RWPE1 (cell line): ENCODE results near the gene CDKL1.

ENCODE experiments used
- CTCF ChIA-PET: fragments of 350-600 bp; sonication (Branson Sonifier 250); formaldehyde crosslinking; extraction: SDS; loops from one replicate; lab custom pipeline; 2021; lab: Yijun Ruan, JAX
- POLR2A ChIA-PET: fragments of 400-600 bp; formaldehyde crosslinking; extraction: SDS; loops from one replicate; lab custom pipeline; 2020; ENCODE audit warnings: antibody characterized with exemption; ENCODE audit not compliant: low non-redundant PET; lab: Yijun Ruan, JAX
- DNase-seq: peaks from one replicate; pipeline ENCODE4 v3.0.0; 2012; ENCODE audit warnings: low spot score
- H3K27ac ChIP-seq: fragments of 450-650 bp; 2 replicates; pipeline ENCODE4 v1.5.1; 2017
- TF ChIP-seq, protein P1 (sequence below): fragments of 450-650 bp; conservative IDR thresholded peaks from 2 replicates; pipeline ENCODE4 v1.5.1; 2017; ENCODE audit warnings: low read depth, mild to moderate bottlenecking

Gene CDKL1

DNA sequence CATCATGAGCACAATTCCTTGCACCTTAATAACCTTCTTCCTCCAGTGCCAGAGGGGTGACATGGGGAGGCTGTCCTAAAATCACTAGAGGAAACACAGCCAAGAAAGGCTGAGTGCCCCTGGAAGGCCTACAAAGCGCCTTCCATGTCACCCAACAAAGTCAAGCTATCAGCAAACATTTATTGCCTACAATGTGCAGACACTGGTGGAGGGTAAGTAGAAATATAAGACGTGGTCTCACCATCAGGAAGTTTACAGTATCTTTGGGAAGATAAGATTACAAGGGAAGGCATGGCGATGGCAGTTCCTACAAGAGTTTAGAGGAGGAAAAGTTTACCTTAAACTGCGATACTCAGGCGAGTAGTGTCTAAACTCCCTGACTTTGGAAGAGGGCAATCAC, 56.6 kb downstream of the CDKL1 start:
- H3K27ac ChIP-seq = no peak overlapping the region
- DNase-seq = no peak
- TF ChIP-seq, protein P1, sequence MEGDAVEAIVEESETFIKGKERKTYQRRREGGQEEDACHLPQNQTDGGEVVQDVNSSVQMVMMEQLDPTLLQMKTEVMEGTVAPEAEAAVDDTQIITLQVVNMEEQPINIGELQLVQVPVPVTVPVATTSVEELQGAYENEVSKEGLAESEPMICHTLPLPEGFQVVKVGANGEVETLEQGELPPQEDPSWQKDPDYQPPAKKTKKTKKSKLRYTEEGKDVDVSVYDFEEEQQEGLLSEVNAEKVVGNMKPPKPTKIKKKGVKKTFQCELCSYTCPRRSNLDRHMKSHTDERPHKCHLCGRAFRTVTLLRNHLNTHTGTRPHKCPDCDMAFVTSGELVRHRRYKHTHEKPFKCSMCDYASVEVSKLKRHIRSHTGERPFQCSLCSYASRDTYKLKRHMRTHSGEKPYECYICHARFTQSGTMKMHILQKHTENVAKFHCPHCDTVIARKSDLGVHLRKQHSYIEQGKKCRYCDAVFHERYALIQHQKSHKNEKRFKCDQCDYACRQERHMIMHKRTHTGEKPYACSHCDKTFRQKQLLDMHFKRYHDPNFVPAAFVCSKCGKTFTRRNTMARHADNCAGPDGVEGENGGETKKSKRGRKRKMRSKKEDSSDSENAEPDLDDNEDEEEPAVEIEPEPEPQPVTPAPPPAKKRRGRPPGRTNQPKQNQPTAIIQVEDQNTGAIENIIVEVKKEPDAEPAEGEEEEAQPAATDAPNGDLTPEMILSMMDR = no peak
- CTCF ChIA-PET = no interaction called here
- POLR2A ChIA-PET = no interaction called here

DNA sequence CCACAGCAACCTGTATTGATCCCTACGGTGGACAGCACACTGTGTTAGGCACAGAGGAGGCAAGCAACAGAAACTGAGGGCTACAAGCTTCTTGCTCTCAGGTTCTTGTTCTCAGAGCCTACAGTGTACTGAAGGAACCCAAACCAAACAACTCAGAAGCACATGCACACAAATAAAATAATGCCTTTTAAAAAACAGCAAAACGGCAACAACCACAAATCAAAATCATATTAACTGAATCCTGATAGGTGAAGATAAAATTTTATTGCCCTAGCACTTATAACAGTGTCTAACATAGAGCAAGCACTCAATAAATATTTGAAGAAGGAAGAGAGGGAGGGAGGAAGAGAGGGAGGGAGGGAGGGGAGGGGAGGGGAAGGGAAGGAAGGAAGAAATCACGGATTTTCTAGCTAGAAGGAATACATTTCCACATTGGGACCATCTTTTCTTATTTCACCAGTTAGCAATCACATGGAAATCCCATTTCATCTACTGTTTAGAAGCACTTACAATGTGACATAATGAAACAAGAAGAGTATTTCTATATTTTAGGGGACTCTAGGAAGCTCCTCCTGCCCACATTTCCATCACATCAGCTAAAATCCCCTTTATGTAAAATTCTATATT, 57.4 kb downstream of the CDKL1 start:
- TF ChIP-seq, protein P1 = no peak
- no peak overlapping the region for H3K27ac ChIP-seq
- POLR2A ChIA-PET = no interaction called here
- DNase-seq = no peak
- CTCF ChIA-PET = no interaction called here

DNA sequence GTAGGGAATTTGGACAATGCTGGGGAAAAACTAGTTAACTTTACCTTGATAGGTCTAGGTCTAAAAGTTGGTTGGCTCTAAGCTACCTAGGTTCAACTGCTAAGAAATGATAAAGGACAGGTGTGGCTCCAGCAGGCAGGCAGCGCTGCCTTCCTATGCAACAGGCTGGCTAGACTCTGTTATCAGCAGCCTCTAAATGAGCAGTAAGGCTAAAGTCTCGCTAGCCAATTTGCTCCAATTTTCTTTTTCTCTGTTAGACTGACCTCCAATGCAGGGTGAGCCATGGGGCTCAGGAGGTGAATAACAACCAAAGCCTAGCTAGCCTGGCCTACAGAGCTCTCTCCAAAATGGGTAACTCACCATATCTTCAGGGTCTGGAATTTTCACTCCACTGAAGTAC, 58.1 kb downstream of the CDKL1 start:
- TF ChIP-seq, protein P1 = no peak
- ChIA-PET POLR2A (no interaction called here), CTCF (no interaction called here)
- H3K27ac ChIP-seq = no peak overlapping the region
- DNase-seq = no peak

DNA sequence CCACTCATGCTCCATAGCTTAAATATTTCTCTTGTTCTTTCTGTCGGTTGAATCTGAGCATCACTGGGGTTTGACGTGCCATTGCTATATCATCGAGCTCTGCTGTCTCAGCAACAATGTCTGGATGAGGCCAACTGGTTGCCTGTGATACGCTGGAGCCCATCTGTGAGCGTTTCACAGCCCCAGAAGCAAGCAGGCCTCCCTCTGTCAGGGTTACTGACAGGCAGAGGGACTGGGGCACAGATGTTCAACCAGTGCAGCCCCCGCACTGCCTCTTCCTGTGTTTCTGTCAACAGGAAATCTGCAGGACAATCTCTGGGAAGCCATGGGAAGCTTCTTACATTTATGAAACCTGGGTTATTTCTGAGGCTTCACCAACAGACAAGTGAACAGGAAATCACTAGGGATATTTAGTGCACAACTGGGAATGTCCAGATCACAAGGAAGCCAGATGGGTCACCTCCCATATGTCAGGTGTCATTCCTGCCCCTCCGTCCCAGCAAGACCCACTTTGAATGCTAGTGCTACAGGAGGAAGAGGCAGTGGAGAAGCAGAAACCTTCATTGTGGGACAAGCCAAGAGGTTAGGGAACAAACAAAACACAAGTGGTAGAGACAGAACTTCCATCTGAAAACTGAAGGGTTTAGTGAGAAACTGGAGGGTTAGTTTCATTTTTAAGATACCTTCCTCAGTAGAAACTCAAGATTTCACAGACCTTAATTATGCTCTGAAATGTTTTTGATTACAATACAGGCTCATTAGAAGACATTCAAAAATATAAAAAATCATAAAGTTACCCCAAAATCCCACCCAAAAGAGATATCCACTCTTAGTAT, 60.5 kb downstream of the CDKL1 start:
- TF ChIP-seq, protein P1 = no peak
- H3K27ac ChIP-seq = no peak overlapping the region
- POLR2A ChIA-PET = no interaction called here
- no peak for DNase-seq
- CTCF ChIA-PET = interaction anchor here (0.6 kb wide), 1 partner anchor 84 kb away, joined by 5 read pairs; no protein-coding TSS in a partner anchor

DNA sequence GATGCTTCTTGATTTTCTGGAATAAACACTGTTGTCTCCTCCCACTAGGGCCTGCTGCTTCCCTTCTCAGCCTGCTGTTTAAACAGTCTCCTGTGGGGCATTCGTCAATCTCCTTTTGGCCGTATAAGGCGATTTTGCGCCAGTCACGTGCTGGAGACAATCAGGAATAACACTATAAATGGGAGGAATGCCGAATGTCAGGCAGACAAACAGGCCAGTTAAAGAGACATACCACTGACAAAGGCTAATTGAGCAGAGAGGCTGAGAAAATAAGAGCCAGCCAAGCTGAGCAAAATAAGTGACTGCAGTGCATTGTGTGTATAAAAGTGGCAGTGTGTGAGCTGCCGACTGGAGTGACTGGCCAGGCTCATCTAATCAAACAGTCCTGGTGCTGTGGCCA, 61.3 kb downstream of the CDKL1 start:
- ChIA-PET CTCF (interaction anchor here (0.8 kb wide), 1 partner anchor 31 kb away, joined by 3 read pairs; no protein-coding TSS in a partner anchor), POLR2A (no interaction called here)
- no peak overlapping the region for H3K27ac ChIP-seq
- TF ChIP-seq, protein P1 = no peak
- DNase-seq = no peak

DNA sequence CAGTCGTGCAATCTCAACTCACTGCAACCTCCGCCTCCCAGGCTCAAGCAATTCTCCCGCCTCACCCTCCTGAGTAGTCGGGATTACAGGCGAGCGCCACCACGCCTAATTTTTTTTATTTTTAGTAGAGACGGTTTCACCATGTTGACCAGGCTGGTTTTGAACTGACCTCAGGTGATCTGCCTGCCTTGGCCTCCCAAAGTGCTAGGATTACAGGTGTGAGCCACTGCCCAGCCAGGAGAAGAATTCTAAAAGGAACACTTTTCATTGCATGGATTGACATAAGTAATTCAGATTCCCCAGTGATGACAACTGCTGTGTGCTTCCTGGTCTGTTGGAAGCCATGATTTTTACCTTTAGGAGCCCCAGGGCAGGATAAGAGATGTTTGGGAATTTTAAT, 62.5 kb downstream of the CDKL1 start:
- no peak for DNase-seq
- CTCF ChIA-PET = no interaction called here
- TF ChIP-seq, protein P1 = no peak
- no peak overlapping the region for H3K27ac ChIP-seq
- POLR2A ChIA-PET = no interaction called here
